ENCODE measurements around the gene CCNYL1. TPM values are rescaled to one million over a fixed set of nuclear protein-coding genes. Genes with fewer than 3 reads are reported as not detected.

Gene CCNYL1
- polyA plus RNA-seq, 1 of the 3 experiments (the other 2 are of a cell fraction), result 8.7 TPM

- Histone ChIP-seq H3K4me3 (ENCODE audit: low read depth in 2 of 2, low read length in 1 of 2) (no peak overlapping the region), H3K9me3 (no peaks in the 10 kb centered on the region), H3K27me3 (ENCODE audit: insufficient read depth) (no peaks in the 10 kb centered on the region), H3F3A (replicated peaks; ENCODE audit: insufficient read depth) (no peaks in the 10 kb centered on the region), H2AFZ (ENCODE audit: low read depth) (no peak overlapping the region), H3K9ac (no peak overlapping the region), H3K4me2 (no peak overlapping the region), H3K79me2 (ENCODE audit: insufficient read depth) (no peaks in the 10 kb centered on the region), H4K20me1 (ENCODE audit: insufficient read depth) (no peaks in the 10 kb centered on the region), H3K36me3 (replicated peaks in 1 of 2; ENCODE audit: control insufficient read depth in 1 of 2, insufficient read depth in 2 of 2, low read length in 1 of 2) (peaks cover 3 to 5% of the 10 kb centered on the region in 2 experiments), H3K4me1 (ENCODE audit: control insufficient read depth in 1 of 2, insufficient read depth in 2 of 2, low read depth in 1 of 2, low read length in 1 of 2) (peaks cover 10 to 24% of the 10 kb centered on the region in 2 experiments; a peak in 2 of 4 replicates), H3K27ac (ENCODE audit: low read depth in 2 of 2, low read length in 1 of 2) (no peak overlapping the region), H3K9me2 (no peaks in the 10 kb centered on the region)
- DNase-seq, result no peak
- ChIA-PET POLR2A (no interaction called here), CTCF (interaction anchor here (0.8 to 3.3 kb wide), 5 partner anchors 18 to 277 kb away, joined by 3 to 17 read pairs (median 4); no protein-coding TSS in a partner anchor)
- WGBS (ENCODE audit: low lambda C conversion rate), result 97% methylated on average over 1 of the region's 1 CpG
- TF ChIP-seq, protein P1, sequence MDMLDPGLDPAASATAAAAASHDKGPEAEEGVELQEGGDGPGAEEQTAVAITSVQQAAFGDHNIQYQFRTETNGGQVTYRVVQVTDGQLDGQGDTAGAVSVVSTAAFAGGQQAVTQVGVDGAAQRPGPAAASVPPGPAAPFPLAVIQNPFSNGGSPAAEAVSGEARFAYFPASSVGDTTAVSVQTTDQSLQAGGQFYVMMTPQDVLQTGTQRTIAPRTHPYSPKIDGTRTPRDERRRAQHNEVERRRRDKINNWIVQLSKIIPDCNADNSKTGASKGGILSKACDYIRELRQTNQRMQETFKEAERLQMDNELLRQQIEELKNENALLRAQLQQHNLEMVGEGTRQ (IDR thresholded peaks at IDR 0.05; ENCODE audit: borderline replicate concordance, low read depth, low read length), result no peak
- no peak for TF ChIP-seq NRF1 (IDR thresholded peaks at IDR 0.05; ENCODE audit: low read depth, low read length)
- TF ChIP-seq, protein P2, sequence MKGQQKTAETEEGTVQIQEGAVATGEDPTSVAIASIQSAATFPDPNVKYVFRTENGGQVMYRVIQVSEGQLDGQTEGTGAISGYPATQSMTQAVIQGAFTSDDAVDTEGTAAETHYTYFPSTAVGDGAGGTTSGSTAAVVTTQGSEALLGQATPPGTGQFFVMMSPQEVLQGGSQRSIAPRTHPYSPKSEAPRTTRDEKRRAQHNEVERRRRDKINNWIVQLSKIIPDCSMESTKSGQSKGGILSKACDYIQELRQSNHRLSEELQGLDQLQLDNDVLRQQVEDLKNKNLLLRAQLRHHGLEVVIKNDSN (IDR thresholded peaks at IDR 0.05; ENCODE audit: borderline replicate concordance, low read depth), result no peak
- TF ChIP-seq, protein P3, sequence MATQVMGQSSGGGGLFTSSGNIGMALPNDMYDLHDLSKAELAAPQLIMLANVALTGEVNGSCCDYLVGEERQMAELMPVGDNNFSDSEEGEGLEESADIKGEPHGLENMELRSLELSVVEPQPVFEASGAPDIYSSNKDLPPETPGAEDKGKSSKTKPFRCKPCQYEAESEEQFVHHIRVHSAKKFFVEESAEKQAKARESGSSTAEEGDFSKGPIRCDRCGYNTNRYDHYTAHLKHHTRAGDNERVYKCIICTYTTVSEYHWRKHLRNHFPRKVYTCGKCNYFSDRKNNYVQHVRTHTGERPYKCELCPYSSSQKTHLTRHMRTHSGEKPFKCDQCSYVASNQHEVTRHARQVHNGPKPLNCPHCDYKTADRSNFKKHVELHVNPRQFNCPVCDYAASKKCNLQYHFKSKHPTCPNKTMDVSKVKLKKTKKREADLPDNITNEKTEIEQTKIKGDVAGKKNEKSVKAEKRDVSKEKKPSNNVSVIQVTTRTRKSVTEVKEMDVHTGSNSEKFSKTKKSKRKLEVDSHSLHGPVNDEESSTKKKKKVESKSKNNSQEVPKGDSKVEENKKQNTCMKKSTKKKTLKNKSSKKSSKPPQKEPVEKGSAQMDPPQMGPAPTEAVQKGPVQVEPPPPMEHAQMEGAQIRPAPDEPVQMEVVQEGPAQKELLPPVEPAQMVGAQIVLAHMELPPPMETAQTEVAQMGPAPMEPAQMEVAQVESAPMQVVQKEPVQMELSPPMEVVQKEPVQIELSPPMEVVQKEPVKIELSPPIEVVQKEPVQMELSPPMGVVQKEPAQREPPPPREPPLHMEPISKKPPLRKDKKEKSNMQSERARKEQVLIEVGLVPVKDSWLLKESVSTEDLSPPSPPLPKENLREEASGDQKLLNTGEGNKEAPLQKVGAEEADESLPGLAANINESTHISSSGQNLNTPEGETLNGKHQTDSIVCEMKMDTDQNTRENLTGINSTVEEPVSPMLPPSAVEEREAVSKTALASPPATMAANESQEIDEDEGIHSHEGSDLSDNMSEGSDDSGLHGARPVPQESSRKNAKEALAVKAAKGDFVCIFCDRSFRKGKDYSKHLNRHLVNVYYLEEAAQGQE (IDR thresholded peaks at IDR 0.05; ENCODE audit: low read depth, low read length), result no peak
- no peak for TF ChIP-seq JUND (IDR thresholded peaks at IDR 0.05)
- TF ChIP-seq FOXM1 (IDR thresholded peaks at IDR 0.05; ENCODE audit: low read depth), result no peak
- TF ChIP-seq GABPA (IDR thresholded peaks at IDR 0.05; ENCODE audit: low read depth), result no peak
- TF ChIP-seq RFX5 (IDR thresholded peaks at IDR 0.05; ENCODE audit: low read length), result no peak
- no peak for TF ChIP-seq FOXJ3 (CRISPR knock-in tag; IDR thresholded peaks at IDR 0.05)
- TF ChIP-seq TEAD4 (IDR thresholded peaks at IDR 0.05; ENCODE audit: borderline replicate concordance, insufficient read depth), result no peak
- no peak for TF ChIP-seq YY1 (IDR thresholded peaks at IDR 0.05; ENCODE audit: low read depth)
- TF ChIP-seq TCF12 (IDR thresholded peaks at IDR 0.05), result no peak
- no peak for TF ChIP-seq RCOR1 (IDR thresholded peaks at IDR 0.05; ENCODE audit: low read length)
- TF ChIP-seq SIN3A (IDR thresholded peaks at IDR 0.05; ENCODE audit: borderline replicate concordance, low read depth, low read length), result no peak
- TF ChIP-seq TAF1 (IDR thresholded peaks at IDR 0.05; ENCODE audit: borderline replicate concordance, low read depth, low read length), result no peak
- TF ChIP-seq MEF2A (IDR thresholded peaks at IDR 0.05; ENCODE audit: borderline replicate concordance, low read depth), result no peak
- TF ChIP-seq SMC3 (IDR thresholded peaks at IDR 0.05; ENCODE audit: low read depth, low read length), result no peak
- no peak for TF ChIP-seq POLR2AphosphoS5 (IDR thresholded peaks at IDR 0.05; ENCODE audit: low read depth, low read length)
- no peak for TF ChIP-seq RAD21 (IDR thresholded peaks at IDR 0.05; ENCODE audit: low read length)
Measured at GRCh38 chr2:207764096-207764630, 52.7 kb downstream of the CCNYL1 start.

Measured in SK-N-SH (cell line).